ENCODE data around the gene LBR. TPM values are rescaled to one million over a fixed set of nuclear protein-coding genes. Genes with fewer than 3 reads are reported as not detected.

LBR gene
- total RNA-seq, 3 donors from 2014 or later (not counting 1 experiment from before 2014, with no cell fraction given), result 161 to 179 (median 178) TPM

DNA sequence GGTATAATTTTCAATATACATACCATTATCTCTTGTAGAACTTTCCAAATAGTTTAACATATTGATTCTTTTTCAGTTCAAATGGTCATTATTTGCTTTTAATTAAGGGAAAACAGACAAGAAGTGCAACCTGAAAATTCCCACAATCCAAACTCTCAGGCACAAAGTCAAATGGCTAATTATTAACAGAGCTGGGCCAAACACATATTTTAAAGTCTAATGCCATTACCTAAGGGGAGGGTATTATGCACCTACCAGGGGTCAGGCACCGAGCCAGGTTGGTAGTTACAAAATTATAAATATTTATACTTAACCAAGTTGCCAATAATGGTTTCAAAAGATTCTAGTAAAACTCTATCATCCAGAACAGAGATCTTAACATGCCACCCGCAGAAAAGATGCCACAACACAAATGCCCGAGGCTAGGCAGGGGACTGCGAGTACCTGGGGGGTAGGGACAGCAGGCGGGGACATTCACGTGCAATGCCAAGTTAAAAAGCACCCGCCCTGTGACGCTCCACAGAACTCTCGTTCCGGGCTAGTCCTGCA, 15.0 kb downstream of the LBR start:
- H3K27ac ChIP-seq (ENCODE audit: low read length), result no peak overlapping the region
- H3K9me3 ChIP-seq (ENCODE audit: control insufficient read depth, insufficient read depth, low read length), result no peaks in the 10 kb centered on the region
- Mint-ChIP-seq H3K27ac (peak overlapping the region in 1 of 2 donors; percentile 26), H3K36me3 (peaks cover 33% of the 10 kb centered on the region), H3K27me3 (ENCODE audit: low read depth in 2 of 2) (no peaks in the 10 kb centered on the region), H3K4me1 (peaks cover 26 to 32% of the 10 kb centered on the region in 2 donors), H3K9me3 (no peaks in the 10 kb centered on the region), H3K4me3 (no peak overlapping the region)
- H3K4me1 ChIP-seq (ENCODE audit: control insufficient read depth, insufficient read depth, low read length), result no peaks in the 10 kb centered on the region
- ATAC-seq (no peak), DNase-seq (no peak)
- H3K36me3 ChIP-seq (ENCODE audit: control insufficient read depth, insufficient read depth, low read length), result peaks cover 96% of the 10 kb centered on the region
- no peak overlapping the region for H3K4me3 ChIP-seq (ENCODE audit: low read length)
- WGBS (ENCODE audit: insufficient coverage), result 96% methylated on average over 9 of the region's 10 CpGs
- TF ChIP-seq, protein P1, sequence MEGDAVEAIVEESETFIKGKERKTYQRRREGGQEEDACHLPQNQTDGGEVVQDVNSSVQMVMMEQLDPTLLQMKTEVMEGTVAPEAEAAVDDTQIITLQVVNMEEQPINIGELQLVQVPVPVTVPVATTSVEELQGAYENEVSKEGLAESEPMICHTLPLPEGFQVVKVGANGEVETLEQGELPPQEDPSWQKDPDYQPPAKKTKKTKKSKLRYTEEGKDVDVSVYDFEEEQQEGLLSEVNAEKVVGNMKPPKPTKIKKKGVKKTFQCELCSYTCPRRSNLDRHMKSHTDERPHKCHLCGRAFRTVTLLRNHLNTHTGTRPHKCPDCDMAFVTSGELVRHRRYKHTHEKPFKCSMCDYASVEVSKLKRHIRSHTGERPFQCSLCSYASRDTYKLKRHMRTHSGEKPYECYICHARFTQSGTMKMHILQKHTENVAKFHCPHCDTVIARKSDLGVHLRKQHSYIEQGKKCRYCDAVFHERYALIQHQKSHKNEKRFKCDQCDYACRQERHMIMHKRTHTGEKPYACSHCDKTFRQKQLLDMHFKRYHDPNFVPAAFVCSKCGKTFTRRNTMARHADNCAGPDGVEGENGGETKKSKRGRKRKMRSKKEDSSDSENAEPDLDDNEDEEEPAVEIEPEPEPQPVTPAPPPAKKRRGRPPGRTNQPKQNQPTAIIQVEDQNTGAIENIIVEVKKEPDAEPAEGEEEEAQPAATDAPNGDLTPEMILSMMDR (IDR thresholded peaks at IDR 0.05), result no peak
- intact Hi-C loops (cut with micrococcal nuclease), result no loop called here
- no peaks in the 10 kb centered on the region for H3K27me3 ChIP-seq (ENCODE audit: control insufficient read depth, insufficient read depth, low read length)

DNA sequence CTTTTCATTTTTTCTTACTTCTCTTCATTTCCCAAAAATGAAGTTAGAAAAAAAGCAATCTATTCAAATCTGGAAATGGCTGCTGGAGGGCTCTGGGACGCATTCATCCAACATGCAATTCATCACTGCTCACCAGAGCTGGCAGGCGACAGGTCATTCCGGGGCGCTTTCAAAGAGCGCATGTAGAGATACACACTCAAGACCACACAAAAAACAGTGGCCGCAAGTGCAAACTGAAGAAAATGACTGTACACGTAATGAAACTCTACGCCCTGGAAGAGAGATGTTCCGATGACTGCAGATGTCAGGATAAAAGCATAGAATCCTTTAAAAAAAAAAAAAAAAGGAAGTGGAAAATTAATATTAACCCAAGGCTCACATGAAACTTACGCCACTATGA, 15.5 kb downstream of the LBR start:
- peaks cover 24 to 33% of the 10 kb centered on the region in 2 donors for H3K4me1 Mint-ChIP-seq
- Histone ChIP-seq H3K9me3 (ENCODE audit: control insufficient read depth, insufficient read depth, low read length) (no peaks in the 10 kb centered on the region), H3K4me3 (ENCODE audit: low read length) (no peak overlapping the region), H3K27me3 (ENCODE audit: control insufficient read depth, insufficient read depth, low read length) (no peaks in the 10 kb centered on the region), H3K4me1 (ENCODE audit: control insufficient read depth, insufficient read depth, low read length) (no peaks in the 10 kb centered on the region), H3K27ac (ENCODE audit: low read length) (no peak overlapping the region), H3K36me3 (ENCODE audit: control insufficient read depth, insufficient read depth, low read length) (peaks cover 94% of the 10 kb centered on the region)
- peak overlapping the region in 1 of 2 donors; percentile 26 for H3K27ac Mint-ChIP-seq
- WGBS (ENCODE audit: insufficient coverage), result 100% methylated on average over 8 of the region's 10 CpGs
- intact Hi-C loops (cut with micrococcal nuclease), result no loop called here
- no peaks in the 10 kb centered on the region for H3K9me3 Mint-ChIP-seq
- TF ChIP-seq, protein P1 (IDR thresholded peaks at IDR 0.05), result no peak
- H3K4me3 Mint-ChIP-seq, result no peak overlapping the region
- DNase-seq, result no peak
- no peak for ATAC-seq
- no peaks in the 10 kb centered on the region for H3K27me3 Mint-ChIP-seq (ENCODE audit: low read depth in 2 of 2)
- H3K36me3 Mint-ChIP-seq, result peaks cover 28% of the 10 kb centered on the region

DNA sequence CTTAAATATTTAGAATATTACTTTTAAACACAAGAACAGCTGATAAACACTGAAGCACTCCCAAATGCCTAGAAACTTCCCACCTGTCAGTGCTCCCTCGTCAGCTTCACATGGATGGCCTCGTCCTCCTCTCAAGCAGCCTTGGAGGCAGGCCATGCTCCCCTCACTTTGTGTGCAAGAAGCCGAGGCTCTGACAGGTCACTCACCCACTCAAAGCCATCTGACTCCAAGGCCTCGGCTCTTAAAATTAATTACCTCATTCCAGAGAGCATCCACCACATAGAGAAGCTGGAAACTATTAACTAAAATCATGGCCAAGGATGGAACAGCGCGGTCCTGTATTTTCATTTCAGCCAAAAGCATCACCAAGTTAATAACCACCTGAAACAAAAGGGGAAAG, 17.8 kb downstream of the LBR start:
- no peak for DNase-seq
- H3K4me1 ChIP-seq (ENCODE audit: control insufficient read depth, insufficient read depth, low read length), result no peaks in the 10 kb centered on the region
- no peaks in the 10 kb centered on the region for H3K9me3 ChIP-seq (ENCODE audit: control insufficient read depth, insufficient read depth, low read length)
- Mint-ChIP-seq H3K9me3 (no peaks in the 10 kb centered on the region), H3K27ac (peak overlapping the region; percentile 21 to 66), H3K4me3 (no peak overlapping the region), H3K36me3 (peaks cover 28% of the 10 kb centered on the region), H3K27me3 (ENCODE audit: low read depth in 2 of 2) (no peaks in the 10 kb centered on the region), H3K4me1 (peaks cover 29 to 40% of the 10 kb centered on the region in 2 donors)
- H3K36me3 ChIP-seq (ENCODE audit: control insufficient read depth, insufficient read depth, low read length), result peaks cover 92% of the 10 kb centered on the region
- no peak for ATAC-seq
- H3K4me3 ChIP-seq (ENCODE audit: low read length), result no peak overlapping the region
- TF ChIP-seq, protein P1 (IDR thresholded peaks at IDR 0.05), result no peak
- H3K27ac ChIP-seq (ENCODE audit: low read length), result no peak overlapping the region
- WGBS (ENCODE audit: insufficient coverage), result 96% methylated on average over 6 of the region's 6 CpGs
- H3K27me3 ChIP-seq (ENCODE audit: control insufficient read depth, insufficient read depth, low read length), result no peaks in the 10 kb centered on the region
- intact Hi-C loops (cut with micrococcal nuclease), result no loop called here

DNA sequence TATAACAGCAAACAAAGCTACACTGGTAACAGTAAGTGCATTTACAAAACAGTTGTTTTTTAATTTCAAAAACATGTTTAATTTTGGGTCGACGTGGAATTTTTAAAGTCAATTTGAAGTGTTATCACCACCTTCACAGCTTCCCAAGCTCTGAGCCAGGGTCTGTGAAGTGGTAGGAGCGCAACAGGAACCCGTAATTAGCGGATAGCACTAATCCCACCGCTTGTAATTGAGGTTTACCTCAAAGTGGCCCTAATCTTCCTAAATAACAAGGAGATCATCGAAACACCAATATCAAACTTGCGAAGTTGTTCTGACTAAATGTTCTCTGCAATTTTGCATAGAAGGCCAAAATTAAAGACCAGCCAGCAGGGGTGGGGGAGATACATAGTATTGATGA, 18.8 kb downstream of the LBR start:
- no peak for DNase-seq
- Histone ChIP-seq H3K4me3 (ENCODE audit: low read length) (no peak overlapping the region), H3K9me3 (ENCODE audit: control insufficient read depth, insufficient read depth, low read length) (no peaks in the 10 kb centered on the region), H3K36me3 (ENCODE audit: control insufficient read depth, insufficient read depth, low read length) (peaks cover 85% of the 10 kb centered on the region), H3K27me3 (ENCODE audit: control insufficient read depth, insufficient read depth, low read length) (no peaks in the 10 kb centered on the region), H3K27ac (ENCODE audit: low read length) (no peak overlapping the region), H3K4me1 (ENCODE audit: control insufficient read depth, insufficient read depth, low read length) (no peaks in the 10 kb centered on the region)
- WGBS (ENCODE audit: insufficient coverage), result 89% methylated on average over 8 of the region's 8 CpGs
- H3K9me3 Mint-ChIP-seq, result no peaks in the 10 kb centered on the region
- TF ChIP-seq, protein P1 (IDR thresholded peaks at IDR 0.05), result no peak
- H3K4me1 Mint-ChIP-seq, result peaks cover 20 to 43% of the 10 kb centered on the region in 2 donors
- ATAC-seq, result no peak
- no peak overlapping the region for H3K4me3 Mint-ChIP-seq
- intact Hi-C loops (cut with micrococcal nuclease), result no loop called here
- H3K27me3 Mint-ChIP-seq (ENCODE audit: low read depth in 2 of 2), result no peaks in the 10 kb centered on the region
- H3K36me3 Mint-ChIP-seq, result peaks cover 28% of the 10 kb centered on the region
- peak overlapping the region; percentile 21 to 33 for H3K27ac Mint-ChIP-seq

Measured in natural killer cell (primary cell).